NCI-H82 treated with DMSO at 0.1 percent for 48 hours (cell line): ENCODE data around the gene PPP4R1.
"Not testable (repeated sequence)": the region's sequence is repeated elsewhere in the genome, so short reads cannot be mapped to it uniquely, and the experiment has no call there.

Source experiments
- DNase-seq: peaks from one replicate; lab custom pipeline; 2025; ENCODE audit not compliant: unreplicated experiment; lab: John Stamatoyannopoulos, UW

PPP4R1 gene

DNA sequence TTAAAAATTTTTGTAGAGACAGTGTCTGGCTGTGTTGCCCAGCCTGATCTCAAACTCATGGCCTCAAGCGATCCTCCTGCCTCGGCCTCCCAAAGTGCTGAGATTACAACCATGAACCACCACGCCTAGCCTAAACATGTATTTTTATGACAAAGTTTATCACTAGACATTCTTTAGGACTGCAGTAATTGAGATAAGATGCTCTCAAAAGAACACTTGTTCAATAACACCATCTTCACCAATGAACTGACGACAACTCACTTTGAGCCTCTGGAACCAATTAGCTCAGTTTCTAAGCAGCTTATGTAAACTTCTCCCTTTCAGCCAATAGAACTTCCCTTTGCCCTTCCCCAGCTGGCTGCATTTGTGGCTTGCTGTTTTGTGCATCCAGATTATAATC is 15.3 kb upstream of the PPP4R1 start:
- peak; percentile 55 for DNase-seq

DNA sequence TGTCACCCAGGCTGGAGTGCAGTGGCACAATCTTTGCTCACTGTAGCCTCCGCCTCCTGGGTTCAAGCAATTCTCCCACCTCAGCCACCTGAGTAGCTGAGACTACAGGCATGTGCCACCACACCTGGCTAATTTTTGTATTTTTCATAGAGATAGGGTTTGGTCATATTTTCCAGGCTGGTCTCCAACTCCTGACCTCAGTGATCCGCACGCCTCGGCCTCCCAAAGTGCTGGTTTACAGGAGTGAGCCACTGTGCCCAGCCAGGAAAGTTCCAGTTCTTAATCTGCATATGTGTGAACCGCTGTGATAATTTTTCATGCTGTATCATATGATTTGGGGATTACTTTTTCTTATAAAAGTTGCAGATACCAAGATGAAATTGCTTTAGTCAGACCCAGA is 14.6 kb upstream of the PPP4R1 start:
- DNase-seq, result no peak

DNA sequence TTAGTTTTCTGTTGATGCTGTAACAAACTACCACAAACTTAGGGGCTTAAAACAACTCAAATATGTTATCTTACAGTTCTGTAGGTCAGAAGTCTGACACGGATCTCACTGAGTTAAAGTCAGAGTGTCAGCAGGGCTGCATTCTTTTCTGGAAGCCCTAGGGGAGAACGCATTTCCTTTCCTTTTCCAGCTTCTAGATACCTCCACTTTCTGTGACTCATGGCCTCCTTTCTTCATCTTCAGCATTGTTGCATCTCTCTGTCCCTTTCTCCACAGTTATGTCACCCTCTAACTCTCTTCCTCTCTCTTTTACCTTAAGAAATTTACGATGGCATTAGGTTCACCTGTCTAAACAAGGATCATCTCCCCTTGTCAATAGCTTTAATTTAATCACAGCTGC is 13.3 kb upstream of the PPP4R1 start:
- DNase-seq, result no peak

DNA sequence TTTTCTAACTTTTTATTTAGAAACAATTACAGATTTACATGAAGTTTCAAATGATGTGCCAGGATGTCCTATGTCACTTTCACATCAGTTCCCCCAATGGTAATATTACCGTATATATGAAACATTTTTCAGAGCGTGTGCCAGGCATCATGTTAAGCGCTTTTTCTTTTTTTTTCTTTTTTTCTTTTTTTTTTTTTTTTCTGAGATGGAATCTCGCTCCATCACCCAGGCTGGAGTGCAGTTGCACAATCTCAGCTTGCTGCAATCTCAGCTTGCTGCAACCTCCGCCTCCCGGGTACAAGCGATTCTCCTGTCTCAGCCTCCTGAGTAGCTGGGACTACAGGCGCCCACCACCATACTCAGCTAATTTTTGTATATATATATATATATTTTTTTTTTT is 5.6 kb upstream of the PPP4R1 start:
- no peak for DNase-seq

DNA sequence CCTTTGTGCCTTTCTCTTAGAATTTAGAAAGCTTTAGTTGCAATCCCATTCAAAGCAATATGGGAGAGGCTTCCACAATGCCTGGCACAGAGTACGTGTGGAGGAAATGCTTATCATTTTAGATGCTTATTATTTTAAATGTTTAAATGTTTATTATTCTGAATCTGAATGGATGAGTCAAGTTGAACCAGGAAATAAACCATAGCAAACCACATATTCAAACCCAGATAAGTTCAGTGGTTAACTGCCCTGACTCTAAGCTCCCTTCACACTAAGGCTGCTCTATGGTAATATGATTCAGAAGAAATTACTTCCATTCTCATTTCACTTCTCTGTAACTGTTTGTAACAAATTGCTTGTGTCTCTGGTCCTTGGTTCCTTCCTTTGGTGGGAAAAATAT is 5.2 kb upstream of the PPP4R1 start:
- no peak for DNase-seq

DNA sequence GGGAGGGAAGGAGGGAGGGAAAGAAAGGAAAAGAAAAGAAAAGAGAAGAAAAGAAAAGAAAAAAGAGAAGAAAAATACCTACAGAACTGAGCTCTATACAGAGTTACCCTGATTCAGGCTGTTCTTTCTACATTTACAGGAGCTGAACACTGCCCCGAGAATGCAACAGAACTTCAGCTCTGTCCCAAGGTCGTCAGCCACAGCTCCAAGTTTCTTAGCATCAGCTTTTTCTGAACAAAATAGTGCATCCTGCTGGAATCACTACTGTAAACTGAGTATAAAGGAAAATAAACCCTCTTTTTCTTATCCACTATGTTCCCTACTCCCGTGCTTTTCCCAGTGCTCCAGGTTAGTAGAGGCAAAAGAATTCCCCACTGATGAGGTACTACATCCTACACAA is 4.7 kb upstream of the PPP4R1 start:
- DNase-seq, result no peak

DNA sequence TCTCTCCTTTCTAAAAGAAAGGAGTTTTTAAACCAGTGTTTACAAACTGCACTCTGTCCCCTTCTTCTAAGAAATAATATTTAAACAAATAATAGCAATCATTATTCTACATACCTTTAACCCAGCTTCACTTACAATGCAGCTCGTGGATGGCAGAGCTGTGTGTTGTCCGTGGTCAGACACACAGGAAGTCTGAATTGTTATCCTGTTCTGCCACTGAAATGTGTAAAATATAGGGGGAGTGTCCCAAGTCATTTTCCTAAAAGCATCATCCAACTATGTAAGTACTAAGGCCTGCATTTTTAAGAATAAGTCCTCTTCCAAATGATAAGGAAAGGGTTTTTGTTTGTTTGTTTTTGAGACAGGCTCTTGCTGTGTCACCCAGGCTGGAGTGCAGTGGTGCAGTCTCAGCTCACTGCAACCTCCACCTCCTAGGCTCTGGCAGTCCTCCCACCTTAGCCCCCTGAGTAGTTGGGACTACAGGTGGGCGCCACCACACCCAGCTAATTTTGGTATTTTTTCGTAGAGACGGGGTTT is 2.7 kb upstream of the PPP4R1 start:
- no peak for DNase-seq

DNA sequence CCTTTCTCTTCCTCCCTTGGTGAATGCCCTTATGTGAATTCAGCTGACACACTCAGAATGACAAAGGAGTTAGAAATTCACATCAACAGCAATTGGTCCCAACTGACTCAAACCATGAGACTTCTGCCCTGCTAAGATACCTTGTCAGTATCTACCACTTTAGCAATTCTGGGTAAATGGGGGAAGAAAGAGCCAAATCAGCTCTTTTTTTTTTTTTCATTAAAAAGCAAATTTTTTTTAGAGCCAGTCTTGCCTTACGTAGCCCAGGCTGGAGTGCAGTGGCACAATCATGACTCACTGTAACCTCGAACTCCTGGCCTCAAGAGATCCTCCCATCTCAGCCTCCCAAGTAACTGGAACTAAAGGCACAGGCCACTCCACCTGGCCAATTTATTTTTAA is 1.7 kb upstream of the PPP4R1 start:
- DNase-seq, result no peak

DNA sequence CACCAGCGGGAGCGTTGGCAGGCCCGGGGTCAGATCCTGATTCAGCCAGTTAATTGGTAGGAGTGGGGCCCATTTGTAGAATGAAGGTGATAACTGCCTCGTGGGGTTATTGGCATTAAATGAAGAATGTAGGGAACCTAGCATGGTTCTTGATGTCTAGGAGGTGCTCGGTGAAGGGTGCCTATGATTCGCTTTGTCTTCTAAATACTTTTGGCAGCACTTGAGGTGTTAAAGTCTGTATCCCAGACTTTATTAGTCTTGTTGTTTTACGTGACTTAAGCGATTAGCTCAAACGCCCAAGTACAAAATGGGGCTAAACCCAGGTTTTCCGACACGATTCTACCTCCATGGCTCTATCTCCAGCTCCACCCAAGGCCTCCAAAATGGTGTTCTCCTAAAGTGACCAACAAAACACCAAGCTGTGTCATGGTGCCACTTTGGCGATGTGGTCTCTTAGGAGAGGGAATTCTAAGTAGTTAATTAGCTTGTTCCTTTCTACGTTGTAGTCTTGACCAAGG is 980 bp upstream of the PPP4R1 start:
- no peak for DNase-seq

DNA sequence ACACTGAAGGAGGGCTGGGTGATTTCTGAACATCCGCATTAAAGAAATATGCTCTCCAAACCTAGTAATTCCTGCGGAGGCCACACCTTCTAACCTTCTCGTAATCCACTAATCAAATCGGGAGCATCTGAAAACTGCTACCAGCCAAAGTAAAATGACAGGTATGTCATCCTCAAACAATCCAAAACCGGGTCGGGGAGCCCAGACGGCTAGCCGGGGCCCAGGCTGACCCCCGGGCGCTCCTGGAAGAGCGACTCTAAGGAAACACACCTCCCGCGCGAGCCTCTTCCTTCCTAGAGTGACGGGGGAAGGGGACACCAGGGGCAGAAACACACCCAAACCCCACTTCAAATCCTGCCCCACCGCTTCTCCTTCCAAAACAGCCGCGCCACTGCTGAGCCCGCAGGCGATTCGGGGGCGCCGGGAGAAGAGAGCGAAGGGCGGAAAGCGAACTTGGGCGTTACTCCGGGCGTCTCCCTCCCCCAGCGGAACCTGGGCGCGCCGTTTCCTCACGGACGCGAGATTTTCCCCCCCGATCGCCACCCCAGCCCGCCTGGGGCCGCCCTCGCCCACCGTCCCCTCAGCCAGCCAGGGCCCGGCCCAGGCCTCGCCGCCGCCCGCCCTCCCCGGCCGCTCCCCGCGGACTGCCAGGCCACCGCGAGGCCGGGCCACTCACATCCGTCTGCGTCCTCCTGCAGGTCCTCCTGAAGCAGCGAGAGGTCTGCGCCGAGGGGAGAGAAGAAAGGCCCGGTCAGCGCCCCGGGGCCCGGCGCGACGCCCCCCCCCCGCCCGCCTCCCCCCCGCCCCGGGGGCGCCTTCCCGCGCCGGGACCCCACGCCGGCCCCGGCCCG is 584 bp downstream of the PPP4R1 start:
- peak; percentile 18 for DNase-seq

DNA sequence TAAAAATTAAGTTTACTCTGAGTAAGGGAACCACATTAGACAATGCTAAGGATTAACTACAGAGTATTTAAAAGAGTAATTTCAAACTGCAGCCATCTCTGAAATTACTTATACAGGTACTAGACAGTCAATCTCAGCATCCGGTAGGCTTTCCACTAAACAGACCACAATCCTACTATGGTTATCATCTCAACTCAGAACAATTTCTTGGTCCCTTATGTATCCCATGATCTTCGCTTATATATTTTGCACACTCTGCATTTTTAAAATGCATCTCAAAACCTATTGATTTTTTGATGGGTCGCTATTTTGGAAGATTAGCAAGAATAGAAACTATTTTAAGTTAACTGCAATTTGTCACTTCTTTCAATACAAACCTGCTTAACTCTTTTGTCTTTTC is 1.4 kb downstream of the PPP4R1 start:
- DNase-seq, result no peak

DNA sequence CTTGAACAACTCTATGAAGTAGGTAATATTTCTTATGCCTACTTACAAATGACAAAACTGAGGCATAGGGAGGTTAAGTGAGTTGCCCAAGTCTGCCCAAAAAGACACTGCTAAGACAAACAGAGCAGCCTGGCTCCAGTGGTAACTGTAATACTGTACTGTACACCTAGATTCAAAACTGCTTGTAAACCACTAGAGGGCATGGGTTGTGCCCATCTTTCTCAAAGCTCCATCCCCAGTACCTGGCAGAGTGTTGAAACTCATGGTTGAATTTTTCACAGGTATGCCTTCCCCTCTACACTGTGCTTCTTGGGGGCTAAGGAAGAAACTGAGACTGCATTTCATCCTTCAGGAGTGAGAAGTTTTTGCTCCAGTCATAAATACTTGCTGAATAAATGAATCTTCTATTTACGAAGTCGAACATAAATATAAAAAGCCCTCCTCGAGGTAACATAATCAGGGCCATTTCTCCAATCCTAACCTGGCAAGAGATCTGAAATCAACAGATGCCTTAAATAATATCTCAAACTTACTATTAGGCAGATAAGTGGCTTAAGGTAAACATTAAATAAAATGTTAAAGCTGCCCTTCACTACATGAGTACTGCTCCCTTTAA is 2.0 kb downstream of the PPP4R1 start:
- peak; percentile 41 for DNase-seq

DNA sequence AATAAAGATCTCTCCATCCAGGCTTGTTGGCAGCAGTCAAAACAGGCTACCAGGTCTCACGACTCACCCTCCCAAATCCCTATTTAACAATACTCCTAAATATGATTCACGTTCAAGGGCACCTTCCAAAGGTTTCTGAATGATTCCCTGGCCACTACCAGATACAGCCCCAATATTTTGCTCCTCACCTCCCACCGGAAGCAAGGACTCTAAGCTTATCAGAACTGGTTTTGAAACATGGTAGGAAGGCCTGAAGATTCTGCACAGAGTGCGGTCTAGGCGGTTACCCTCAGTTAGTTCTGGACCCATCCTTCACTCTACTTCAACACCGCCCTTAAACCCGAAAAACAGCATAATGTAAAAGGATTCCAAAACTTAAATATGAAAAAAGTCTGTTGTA is 5.2 kb downstream of the PPP4R1 start:
- DNase-seq, result no peak

DNA sequence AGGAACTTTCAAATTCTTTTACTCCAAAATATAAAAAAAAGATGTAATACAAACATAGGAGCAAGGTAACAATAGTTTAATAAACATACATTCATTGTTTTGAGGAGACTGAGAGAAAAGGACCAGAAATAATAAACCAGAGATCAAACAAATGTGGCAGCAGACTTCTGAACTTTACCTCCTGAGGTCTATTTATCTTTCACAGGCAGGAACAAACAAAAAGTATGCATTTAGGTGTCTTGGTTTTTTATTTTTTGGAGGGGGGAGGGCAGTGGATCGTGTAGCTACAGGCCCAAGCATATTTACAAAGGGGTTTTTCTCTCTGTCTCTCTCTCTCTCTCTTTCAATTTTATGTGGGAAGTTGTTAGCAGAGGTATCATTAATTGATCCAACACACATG is 5.6 kb downstream of the PPP4R1 start:
- DNase-seq, result no peak

DNA sequence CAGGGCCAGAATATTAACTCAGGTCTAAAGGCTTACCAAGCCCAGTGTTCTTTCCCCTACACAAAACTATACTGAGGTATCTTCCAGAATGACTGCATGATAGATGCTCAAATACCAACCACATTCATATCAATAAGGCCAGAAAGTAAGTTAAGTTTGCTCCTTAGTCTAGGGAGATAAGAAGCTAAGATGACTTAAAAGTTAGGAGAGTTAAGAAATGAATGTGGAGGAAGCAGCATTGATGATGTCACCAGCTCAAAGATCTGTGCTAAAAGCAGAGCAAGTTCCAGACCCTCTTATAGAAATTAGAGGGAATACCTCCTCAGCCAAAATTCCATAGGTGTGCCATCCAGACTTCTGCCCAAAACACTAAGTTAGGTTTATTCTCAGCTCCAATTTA is 6.1 kb downstream of the PPP4R1 start:
- no peak for DNase-seq

DNA sequence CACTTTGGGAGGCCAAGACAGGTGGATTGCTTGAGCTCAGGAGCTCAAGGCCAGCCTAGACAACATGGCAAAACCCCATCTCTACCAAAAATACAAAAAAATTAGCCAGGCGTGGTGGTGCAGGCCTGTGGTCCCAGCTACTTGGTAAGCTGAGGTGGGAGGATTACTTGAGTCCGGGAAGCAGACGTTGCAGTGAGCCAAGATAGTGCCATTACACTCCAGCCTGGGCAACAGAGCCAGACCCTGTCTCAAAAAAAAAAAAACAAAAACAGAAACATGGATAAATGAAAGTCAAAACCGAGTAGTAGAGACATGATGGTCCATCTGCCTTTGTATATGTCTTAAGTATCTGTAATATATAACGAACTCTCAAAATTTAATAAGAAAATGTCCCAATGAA is 7.2 kb downstream of the PPP4R1 start:
- not testable (repeated sequence) for DNase-seq

DNA sequence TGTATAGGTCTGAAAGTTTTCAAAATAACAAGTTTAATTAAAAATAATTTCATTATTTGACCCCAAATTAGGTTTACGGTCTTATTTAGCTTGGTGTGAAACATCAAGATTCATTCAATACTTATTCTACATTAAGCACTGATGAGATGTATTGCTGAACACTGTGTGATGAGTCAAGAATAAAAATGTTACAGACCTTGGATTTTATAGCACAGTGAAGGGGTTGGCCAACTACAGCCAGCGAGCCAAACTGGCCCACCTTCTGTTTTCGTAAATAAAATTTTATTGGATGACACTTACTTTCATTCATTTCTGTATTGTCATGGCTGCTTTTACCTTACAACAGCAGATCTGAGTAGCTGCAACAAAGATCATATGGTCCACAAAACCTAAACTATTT is 8.3 kb downstream of the PPP4R1 start:
- DNase-seq, result no peak

DNA sequence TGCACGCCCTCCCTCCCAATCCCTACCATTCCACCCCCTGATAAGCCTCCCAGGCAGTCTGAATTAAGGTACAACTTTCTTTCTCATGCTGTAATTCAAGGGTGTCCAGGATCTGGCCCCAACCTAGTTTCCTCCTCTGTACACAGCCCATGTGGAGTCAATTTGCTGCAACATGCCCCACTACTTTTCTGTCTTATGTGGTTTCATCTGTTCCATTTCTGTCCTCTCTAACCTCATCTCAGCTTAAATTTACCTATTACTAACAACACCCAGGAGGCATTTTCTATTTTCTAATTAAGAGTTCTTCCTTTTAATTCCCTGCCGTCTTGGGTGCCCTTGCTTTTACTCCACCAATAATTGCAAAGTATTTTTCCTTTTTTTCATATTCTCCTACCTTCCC is 10.0 kb downstream of the PPP4R1 start:
- DNase-seq, result no peak

DNA sequence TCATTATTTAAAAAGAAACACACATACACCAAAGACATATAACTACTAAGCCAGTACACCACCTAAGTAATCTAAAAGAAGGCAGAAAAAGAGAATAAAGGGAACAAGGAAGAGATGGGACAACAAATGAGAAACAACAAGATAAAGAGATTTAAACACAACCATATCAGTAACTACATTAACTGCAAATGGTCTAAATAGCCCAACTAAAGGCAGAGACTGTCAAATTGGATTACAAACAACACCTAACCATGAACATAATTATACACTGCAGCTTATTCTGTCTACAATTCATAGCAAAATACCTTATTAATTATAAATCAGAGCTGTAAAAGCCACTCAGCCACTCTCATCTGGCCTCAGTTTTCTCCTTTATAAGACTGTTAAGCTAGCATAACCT is 15.0 kb downstream of the PPP4R1 start:
- DNase-seq, result no peak

DNA sequence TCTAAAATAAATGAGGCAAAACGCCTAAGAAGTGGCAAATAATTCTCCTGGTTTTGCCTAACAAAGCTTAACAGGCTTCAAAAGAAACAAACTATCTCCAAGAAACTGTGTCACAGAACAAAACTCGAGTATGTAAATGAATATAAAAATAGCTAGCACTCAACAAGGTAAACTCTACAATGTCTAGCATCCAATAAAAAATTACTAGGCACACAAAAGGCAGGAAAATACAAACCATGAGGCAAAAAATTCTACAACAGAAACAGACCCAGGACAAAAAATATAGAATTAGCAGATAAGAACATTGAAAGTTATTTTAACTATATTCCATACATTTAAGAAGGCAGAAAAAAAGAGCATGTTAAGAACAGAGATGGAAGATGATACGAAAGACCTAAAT is 16.8 kb downstream of the PPP4R1 start:
- DNase-seq, result no peak

DNA sequence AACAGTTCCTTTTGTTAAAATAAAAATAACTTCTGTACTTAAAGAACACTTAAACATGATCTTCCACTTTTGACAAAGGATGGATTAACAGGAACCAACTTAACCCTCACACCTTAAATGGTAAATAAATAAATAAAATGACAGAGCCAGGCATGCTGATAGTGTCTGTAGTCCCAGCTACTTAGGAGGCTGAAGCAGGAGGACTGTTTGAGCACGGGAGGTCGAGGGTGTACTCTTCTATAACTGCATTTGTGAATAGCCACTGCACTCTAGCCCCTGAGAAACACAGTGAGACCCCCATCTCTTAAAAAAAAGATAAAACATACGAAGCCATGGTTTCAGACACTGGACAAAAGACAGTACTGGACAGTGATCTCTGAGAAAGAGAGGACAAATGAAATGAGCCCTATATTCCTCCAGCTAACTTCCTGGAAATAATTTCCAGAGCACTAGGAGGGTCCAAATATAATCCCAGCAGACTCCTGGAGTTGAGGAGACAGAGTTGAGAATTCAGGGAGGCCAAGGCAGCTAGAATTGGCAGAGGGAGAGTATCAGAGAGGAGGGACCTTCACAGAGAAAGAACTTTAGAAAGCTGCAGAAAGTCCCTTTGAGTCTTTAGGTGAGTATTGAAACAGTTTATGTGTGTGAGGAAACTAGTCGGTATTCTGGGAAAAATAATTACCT is 17.4 kb downstream of the PPP4R1 start:
- no peak for DNase-seq

DNA sequence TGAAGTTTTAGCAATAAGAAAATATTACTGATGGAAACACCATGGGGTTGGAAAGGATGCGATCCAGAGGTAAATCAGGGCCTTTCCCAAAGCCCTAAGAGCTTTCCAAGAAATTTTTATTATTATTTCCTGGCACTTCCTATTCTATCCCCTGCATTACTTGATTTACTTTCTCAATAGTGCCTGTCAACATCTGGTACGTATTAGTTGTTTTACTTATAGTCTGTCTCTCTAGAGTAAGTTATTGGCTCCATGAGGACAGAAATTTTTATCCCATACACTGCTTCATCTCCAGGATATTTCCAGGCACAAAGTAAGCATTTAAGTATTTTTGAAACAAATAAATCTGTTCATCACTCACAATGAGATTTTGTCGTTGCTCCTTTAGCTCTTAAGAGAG is 18.1 kb downstream of the PPP4R1 start:
- no peak for DNase-seq
